NOMO-1 treated with DMSO at 0.1 percent for 48 hours (cell line): ENCODE data around the gene UBXN11.

Source experiments
- DNase-seq: peaks from one replicate; lab custom pipeline; 2025; ENCODE audit not compliant: unreplicated experiment; lab: John Stamatoyannopoulos, UW

Gene UBXN11

DNA sequence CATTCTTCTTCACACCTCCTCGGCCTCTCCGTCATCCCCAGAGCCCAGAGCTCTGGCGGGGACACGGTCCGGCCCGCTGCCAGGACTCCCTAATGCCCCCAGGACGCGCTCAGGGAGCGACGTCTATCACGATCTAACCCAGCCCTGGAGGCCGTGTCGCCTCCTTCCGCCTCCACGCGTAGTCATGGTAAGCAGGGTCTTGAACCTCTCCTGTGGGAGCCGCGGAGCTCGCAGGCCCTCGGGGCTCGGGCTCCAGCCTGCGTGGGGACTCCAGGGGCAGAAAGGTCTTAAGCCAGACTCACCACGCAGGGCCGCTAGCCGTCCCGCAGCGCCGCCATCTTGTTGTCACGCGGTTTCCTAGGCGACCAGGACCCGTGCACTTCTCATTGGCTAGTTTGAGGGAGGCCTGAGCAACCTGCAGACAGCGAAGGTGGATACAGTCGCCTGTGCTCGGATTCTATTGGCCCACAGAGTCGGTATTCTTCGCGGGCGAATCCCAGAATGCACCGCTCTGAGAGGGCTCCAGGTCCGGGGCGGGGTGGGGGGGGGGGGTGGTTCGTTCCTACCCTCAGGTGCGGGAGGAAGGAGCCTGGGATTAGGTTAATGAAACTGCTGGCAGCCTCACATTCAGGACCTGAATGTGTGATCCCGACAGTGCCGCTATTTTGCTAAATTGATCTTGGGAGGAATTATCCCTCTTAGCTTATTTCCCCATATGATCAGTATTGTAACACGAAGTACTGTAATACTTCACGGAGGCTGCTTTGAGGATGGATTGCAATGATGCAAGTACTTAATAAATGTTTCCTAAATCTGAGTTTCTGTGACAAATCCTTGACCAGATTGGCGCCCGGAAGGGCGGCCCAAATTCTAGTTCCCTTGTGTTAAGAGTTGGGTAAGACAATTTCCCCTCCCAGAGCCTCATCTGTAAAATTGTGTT lies at the start of gene UBXN11:
Gene UBXN11, minus strand, starts transcription at position 347 of the 940 bp plus-strand sequence. CDS start 3,753 bp downstream, outside the sequence.
- peak; percentile 97 for DNase-seq

DNA sequence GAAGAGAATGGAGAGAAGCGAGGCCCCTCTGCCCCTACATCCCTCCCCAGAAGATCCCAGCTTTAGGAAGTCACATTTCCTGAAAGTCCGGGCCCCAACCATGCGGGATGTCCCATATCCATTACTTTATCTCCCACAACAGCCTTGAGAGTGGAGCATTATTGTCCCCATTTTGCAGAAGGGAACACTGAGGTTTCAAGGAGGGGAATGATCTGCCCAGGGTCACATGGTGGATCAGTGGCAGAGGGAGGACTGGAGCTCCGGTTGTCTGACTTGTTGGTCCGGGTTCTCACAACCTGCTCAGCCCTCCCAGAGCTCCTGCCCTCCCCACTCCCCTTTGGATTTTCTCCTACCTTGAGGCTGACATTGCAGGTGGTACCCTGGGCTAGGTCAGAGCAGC lies 49.7 kb upstream of the UBXN11 start:
- DNase-seq = no peak

DNA sequence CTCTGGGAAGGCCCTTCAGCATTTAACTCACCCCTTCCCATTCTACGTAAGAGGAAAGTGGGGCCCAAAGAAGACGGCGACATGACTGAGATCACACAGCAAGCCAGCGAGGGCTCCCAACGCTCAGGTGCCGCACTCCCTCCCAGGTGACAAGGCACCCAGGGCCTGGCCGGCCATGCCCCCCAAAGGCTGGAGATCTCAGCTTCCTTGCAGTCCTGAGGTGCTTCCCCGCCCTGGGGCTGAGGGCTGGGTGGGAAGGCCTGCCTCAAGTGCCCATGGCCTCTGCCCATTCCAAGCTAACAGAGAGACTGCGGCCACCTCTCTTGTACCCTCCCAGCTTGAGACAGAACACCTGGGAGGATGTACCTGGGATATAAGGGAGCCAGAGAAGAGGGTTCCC lies 48.5 kb upstream of the UBXN11 start:
- no peak for DNase-seq

DNA sequence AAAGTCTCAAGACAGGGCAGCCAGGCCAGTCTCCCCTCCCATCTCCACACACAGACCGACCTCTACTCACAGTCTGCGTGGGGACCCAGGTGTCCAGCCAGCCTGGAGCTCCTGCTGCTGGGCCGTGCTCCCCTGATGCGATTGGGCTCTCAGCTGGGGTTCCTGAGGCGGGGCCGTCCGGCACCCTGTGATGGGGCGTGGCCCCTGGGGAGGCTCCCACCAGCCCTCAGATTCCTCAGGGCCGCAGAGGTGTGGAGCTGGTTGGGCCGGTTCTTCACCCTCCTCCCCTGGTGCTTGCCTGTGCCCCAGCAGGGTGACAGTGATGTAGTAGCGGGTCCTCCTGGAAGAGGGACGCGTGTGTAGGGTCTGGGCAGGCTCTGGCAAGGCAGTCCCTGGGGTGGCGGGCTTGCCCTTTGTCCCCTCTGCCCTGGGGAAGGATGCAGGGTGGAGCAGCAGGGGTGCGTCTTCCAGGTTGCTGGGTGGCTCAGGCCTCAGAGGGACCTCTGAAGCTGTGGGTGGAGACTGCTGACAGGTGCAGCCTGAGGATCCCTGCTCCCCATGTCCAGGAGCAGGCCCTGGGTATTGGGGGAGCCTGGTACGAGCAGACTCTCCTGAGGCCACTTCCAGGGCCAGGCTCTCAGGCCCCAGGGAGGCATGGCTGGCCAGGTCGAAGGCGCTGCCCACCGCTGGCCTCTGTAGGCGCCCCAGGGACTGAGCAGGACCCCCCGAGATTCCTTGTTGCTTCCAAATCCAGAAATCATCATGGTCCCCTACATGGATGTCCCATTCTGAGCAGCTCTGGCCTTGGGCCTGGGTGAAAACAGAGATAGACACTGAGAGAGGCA lies 47.8 kb upstream of the UBXN11 start, which contains the start of gene CRYBG2:
Gene CRYBG2, minus strand, starts transcription at position 155 of the 845 bp plus-strand sequence. CDS start 7,473 bp downstream, outside the sequence.
- no peak for DNase-seq

DNA sequence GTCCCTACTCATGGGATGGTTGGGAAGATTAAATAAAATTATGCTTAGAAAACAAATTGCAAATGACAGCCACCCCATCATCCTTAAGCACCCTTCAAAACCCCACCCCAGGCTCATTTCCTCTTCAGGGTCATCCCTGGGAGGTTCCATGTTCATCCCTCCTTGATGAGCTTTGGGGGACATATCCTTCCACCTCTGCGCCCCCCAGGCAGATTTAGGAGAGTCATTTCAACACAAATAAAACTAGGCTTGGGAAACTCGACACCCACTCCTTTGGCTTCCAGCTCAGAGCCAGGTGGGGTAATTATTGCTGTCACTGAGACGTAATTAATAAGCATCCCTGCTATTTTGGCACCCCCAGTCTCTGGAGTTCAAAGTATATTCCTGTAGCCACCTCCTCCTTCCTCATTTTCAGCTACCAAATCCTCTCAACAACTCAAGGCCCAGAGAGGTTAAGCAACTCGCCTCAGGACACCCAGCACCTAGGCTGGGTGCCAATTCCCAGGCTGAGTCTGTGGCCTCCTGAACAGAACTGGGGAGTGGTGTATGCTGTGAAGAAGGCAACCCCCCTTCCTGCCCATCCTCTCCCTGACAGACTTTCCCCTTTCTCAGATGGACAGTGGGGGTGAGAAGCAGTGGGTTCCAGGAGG lies 46.9 kb upstream of the UBXN11 start:
- DNase-seq = no peak

DNA sequence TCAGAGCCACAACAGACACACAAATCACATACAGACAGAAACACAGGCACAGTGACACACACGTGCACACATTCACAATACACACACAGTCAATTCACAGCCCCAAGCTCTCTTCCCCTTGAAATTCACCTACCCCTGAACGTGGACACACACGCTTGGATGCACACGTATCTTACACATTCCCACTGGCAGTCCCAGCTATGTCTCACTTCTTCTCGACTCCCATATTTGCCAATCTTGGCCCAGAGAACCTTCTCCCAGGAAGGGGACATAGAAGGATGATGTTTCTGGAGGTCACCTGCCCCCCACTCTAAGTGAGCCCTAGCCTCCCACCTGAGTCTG lies 45.9 kb upstream of the UBXN11 start:
- DNase-seq = no peak

DNA sequence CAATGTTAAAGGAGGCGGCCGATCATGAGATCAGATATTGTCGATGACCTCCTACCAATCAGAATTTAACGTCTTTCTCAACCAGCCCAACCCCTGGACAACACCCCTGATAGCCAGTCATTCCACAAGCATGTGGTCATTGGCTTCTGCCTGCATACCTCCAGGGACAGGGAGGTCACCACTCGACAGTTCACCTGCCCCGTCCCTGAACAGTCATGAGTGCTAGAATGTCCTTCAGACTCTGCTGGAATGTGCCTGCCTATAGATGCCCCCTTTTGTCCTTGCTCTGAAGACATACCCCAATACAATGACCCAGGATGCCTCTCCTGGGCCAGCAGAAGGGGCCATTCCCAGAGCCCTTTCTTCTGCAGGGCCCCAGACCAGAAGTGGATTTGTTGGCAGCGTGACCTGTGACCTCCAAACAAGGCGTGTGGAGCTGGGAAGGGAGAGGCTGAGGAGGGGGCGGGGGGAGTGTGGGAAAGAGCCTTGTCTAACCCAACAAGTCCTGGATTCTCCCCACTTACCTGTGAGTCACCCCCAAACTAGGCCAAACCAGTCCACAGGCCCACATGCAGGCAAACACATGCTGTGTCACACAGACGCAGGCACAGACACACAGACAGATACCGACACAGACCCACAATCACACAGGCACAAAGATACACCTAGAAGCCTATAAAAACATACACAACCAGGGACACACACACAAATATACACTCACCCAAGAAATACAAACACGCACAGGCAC lies 45.3 kb upstream of the UBXN11 start:
- no peak for DNase-seq

GRCh38 chr1:26350701-26351589 lies 44.5 kb upstream of the UBXN11 start:
- DNase-seq = no peak

GRCh38 chr1:26350343-26350700 lies 43.9 kb upstream of the UBXN11 start:
- DNase-seq = no peak

DNA sequence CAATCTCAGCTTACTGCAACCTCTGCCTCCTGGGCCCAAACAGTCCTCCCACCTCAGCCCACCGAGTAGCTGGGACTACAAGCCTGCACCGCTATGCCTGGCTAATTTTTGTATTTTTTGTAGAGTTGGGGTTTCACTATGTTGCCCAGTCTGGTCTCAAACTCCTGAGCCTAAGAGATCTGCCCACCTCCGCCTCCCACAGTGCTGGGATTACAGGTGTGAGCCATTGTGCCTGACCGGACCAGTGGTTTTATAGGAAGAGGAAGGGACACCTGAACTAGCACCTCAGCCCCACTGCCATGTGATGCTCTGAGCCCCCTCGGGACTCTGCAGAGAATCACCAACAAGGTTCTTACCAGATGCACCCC lies 43.4 kb upstream of the UBXN11 start:
- no peak for DNase-seq

- no peak for DNase-seq
Observed at GRCh38 chr1:26349188-26349876, 42.9 kb upstream of the UBXN11 start.

DNA sequence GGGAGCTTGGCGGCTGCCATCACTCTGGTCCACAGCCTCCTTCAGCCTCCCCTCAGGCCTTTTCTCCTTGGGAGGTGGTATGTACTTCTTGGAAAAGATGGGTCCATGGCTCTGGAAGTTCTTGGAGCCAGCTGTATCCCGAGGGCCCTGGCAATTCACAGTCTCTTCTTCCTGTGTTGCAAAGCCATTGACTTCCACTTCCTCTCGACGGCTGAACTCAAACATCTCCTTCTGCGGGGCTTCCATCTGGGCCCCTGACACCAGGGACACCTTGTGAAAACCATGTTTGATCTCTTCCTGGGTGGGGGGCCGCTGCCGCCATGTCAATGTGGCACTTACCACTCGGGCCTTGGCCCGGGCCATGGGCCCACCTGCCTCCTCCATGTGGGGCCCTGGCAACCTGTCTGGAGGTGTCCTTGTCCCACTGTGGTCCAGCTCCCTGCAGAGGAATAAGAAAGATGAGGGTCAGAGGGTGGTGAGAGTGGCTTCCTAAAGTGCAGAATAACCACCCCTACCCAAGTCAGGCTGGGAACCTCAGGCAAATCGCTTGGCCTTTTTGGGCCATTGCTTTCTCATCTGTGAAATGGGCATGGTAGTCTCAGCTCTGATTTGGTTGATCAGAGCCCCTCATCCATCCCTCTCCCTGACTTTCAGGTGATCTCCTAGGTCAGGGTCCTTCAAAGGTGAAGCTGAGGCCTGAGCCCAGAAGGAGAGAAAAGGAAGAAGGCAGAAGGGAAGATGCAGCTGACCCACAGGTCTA lies 40.0 kb upstream of the UBXN11 start:
- peak; percentile 28 for DNase-seq

DNA sequence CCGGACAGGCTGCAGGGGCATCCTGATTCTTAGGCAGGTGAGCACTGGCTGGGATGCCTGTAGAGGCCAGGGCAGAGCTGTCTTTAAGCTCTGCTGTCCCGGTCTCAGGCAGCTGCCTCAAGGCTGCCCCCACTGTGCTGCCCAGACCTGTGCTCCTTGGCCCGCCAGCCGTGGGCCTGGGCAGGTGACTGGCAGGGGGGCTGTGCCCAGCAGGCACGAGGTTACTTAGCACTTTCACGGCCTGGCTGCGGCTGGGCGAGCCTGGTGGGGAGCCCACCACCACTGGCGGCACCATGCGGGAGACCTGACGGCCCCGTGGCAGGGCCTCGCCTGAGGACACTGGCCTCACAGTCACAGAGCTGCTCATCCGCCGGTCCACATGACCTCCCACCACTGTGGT lies 39.3 kb upstream of the UBXN11 start:
- no peak for DNase-seq

- no peak for DNase-seq
Observed at GRCh38 chr1:26344147-26344920, 37.9 kb upstream of the UBXN11 start.

DNA sequence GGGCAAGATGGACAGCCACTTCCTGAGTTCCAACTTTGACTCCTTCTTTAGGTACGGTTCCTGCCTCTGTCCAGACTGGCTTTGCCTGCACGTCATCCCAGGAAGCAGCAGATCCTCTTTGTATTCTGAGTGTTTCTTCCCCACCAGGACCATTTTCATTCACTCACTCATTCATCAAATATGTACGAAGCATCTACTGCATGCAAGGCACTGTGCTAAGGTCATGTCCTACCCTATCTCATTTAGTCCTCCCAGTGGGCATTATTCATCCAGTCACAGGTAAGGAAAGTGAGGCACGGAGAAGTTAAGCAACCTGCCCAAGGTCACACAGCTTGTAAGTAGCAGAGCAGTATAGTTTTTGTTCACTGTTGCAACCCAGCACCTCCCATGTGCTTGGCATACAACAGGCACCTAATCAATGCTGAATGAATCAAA lies 33.6 kb upstream of the UBXN11 start:
- no peak for DNase-seq

- no peak for DNase-seq
Observed at GRCh38 chr1:26338670-26339069, 32.2 kb upstream of the UBXN11 start.

DNA sequence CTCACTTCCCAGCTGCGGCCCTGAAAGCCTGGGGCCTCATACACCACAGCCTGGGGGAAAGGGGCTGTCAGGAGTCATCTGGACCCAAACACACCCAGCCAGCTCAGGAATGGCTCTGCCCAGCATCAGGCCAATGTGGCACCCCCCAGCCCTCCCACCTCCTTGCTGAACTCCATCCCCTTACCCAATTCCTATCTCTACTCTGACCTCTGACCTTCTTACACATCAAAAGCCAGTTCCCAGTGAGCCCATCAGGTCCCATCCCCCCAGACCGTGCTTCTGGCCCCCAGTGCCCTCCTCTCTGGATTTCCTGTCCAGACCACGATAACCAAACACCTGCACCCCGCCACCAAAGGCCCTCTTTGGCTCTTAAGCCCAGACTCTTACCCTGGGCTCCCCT lies 31.2 kb upstream of the UBXN11 start:
- no peak for DNase-seq

DNA sequence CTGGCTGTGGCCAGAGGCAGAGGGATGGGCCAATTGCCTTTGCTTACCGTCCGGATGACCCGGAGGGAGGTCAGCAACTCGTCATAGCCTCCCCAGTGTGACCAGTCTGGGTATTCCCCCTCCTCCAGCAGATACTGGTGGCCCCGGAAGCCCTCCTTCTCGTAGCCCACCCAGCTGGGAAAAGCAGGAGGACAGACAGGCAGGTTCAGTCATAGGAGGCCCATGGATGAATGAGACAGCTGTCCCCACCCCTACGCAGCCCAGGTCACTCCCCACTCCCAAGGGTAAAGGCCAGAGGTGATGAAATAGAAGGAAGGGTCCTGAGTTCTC lies 30.7 kb upstream of the UBXN11 start:
- no peak for DNase-seq
